ENCODE data around the gene MNAT1.

DNA sequence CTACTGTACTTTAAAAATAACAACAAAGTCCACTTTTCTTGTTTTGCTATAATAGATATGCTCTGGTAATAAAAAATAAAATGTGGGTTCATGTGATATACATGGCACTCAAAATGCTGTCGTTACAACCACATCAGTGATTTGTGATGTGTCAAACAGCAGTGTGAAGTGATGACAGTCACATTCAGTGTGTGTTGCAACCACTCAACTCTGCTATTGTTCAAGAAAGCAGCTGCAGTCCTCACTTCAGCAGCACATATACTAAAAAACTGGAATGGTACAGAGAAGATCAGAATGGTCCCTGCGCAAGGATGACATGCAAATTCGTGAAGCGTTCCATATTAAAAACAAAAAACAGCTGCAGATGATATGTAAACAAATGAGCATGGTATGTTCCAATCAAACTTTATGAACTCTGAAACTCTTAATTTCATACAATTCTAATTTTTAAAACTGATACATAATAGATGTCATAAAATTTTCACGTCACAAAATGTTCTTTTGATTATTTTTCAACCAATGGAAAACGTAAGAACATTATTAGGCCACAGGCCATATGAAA is 239.6 kb downstream of the MNAT1 start:
- TF ChIP-seq EZH2phosphoT487 (IDR thresholded peaks at IDR 0.05; ENCODE audit: low read depth, severe bottlenecking, unreplicated experiment) (no peak), CTCF (IDR thresholded peaks at IDR 0.05; ENCODE audit: poor library complexity) (no peak)

All from hepatocyte (in vitro differentiated cells).